ENCODE results near the gene KAT6B. TPM values are rescaled to one million over a fixed set of nuclear protein-coding genes. Genes with fewer than 3 reads are reported as not detected.
A peak's percentile ranks its signal among the peaks of the same experiment; 100 is the strongest.

Gene KAT6B
- total RNA-seq, 1 donor from 2014 or later, result 21.7 TPM

GRCh38 chr10:74877898-74878297 lies 51.5 kb downstream of the KAT6B start:
- peaks cover 5% of the 10 kb centered on the region for H3K4me1 Mint-ChIP-seq (ENCODE audit: low read depth, unreplicated experiment)

GRCh38 chr10:74880041-74880440 lies 53.6 kb downstream of the KAT6B start:
- Histone ChIP-seq H2AFZ (ENCODE audit: low read depth, low read length) (no peak overlapping the region), H3K27ac (ENCODE audit: low read depth, low read length) (no peak overlapping the region), H3K79me2 (ENCODE audit: insufficient read depth, low read length) (peaks cover 34% of the 10 kb centered on the region), H3K4me1 (ENCODE audit: insufficient read depth, low read length) (no peaks in the 10 kb centered on the region), H3K36me3 (ENCODE audit: insufficient read depth, low read length) (no peaks in the 10 kb centered on the region), H3K4me3 (ENCODE audit: insufficient read depth, low read depth, low read length) (no peak overlapping the region), H4K20me1 (ENCODE audit: insufficient read depth, low read length) (peaks cover 67% of the 10 kb centered on the region), H3K9ac (ENCODE audit: low read length) (no peak overlapping the region), H3K4me2 (ENCODE audit: low read length) (no peak overlapping the region), H3K27me3 (ENCODE audit: insufficient read depth, low read length) (no peaks in the 10 kb centered on the region), H3K9me3 (ENCODE audit: insufficient read depth, low read depth, low read length) (no peaks in the 10 kb centered on the region)
- Mint-ChIP-seq H3K36me3 (ENCODE audit: low read depth, unreplicated experiment) (no peaks in the 10 kb centered on the region), H3K4me1 (ENCODE audit: low read depth, unreplicated experiment) (peaks cover 5% of the 10 kb centered on the region), H3K27ac (ENCODE audit: unreplicated experiment) (peak overlapping the region; percentile 6), H3K4me3 (ENCODE audit: unreplicated experiment) (no peak overlapping the region), H3K9me3 (ENCODE audit: unreplicated experiment) (no peaks in the 10 kb centered on the region), H3K27me3 (ENCODE audit: low read depth, unreplicated experiment) (no peaks in the 10 kb centered on the region)
- peak; percentile 63 for DNase-seq (ENCODE audit: low read depth)
- FAIRE-seq, result no peak
- no peak for TF ChIP-seq EZH2 (IDR thresholded peaks at IDR 0.05; ENCODE audit: insufficient read depth, low read length)
- TF ChIP-seq, protein P1, sequence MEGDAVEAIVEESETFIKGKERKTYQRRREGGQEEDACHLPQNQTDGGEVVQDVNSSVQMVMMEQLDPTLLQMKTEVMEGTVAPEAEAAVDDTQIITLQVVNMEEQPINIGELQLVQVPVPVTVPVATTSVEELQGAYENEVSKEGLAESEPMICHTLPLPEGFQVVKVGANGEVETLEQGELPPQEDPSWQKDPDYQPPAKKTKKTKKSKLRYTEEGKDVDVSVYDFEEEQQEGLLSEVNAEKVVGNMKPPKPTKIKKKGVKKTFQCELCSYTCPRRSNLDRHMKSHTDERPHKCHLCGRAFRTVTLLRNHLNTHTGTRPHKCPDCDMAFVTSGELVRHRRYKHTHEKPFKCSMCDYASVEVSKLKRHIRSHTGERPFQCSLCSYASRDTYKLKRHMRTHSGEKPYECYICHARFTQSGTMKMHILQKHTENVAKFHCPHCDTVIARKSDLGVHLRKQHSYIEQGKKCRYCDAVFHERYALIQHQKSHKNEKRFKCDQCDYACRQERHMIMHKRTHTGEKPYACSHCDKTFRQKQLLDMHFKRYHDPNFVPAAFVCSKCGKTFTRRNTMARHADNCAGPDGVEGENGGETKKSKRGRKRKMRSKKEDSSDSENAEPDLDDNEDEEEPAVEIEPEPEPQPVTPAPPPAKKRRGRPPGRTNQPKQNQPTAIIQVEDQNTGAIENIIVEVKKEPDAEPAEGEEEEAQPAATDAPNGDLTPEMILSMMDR (IDR thresholded peaks at IDR 0.05; ENCODE audit: insufficient read depth, low read depth, low read length), result no peak

More at GRCh38 chr10:74877898-74878297, 51.5 kb downstream of the KAT6B start:
- Histone ChIP-seq H3K36me3 (ENCODE audit: insufficient read depth, low read length) (no peaks in the 10 kb centered on the region), H2AFZ (ENCODE audit: low read depth, low read length) (no peak overlapping the region), H3K4me1 (ENCODE audit: insufficient read depth, low read length) (no peaks in the 10 kb centered on the region), H3K27me3 (ENCODE audit: insufficient read depth, low read length) (no peaks in the 10 kb centered on the region), H3K27ac (ENCODE audit: low read depth, low read length) (no peak overlapping the region), H3K79me2 (ENCODE audit: insufficient read depth, low read length) (peaks cover 36% of the 10 kb centered on the region), H3K4me3 (ENCODE audit: insufficient read depth, low read depth, low read length) (no peak overlapping the region), H4K20me1 (ENCODE audit: insufficient read depth, low read length) (peaks cover 67% of the 10 kb centered on the region), H3K9ac (ENCODE audit: low read length) (no peak overlapping the region), H3K9me3 (ENCODE audit: insufficient read depth, low read depth, low read length) (no peaks in the 10 kb centered on the region), H3K4me2 (ENCODE audit: low read length) (no peak overlapping the region)
- Mint-ChIP-seq H3K27me3 (ENCODE audit: low read depth, unreplicated experiment) (no peaks in the 10 kb centered on the region), H3K4me3 (ENCODE audit: unreplicated experiment) (no peak overlapping the region), H3K36me3 (ENCODE audit: low read depth, unreplicated experiment) (no peaks in the 10 kb centered on the region), H3K9me3 (ENCODE audit: unreplicated experiment) (no peaks in the 10 kb centered on the region), H3K27ac (ENCODE audit: unreplicated experiment) (no peak overlapping the region)
- DNase-seq (ENCODE audit: low read depth) (no peak), FAIRE-seq (no peak)
- no peak for TF ChIP-seq EZH2 (IDR thresholded peaks at IDR 0.05; ENCODE audit: insufficient read depth, low read length)
- TF ChIP-seq, protein P1 (IDR thresholded peaks at IDR 0.05; ENCODE audit: insufficient read depth, low read depth, low read length), result no peak

DNA sequence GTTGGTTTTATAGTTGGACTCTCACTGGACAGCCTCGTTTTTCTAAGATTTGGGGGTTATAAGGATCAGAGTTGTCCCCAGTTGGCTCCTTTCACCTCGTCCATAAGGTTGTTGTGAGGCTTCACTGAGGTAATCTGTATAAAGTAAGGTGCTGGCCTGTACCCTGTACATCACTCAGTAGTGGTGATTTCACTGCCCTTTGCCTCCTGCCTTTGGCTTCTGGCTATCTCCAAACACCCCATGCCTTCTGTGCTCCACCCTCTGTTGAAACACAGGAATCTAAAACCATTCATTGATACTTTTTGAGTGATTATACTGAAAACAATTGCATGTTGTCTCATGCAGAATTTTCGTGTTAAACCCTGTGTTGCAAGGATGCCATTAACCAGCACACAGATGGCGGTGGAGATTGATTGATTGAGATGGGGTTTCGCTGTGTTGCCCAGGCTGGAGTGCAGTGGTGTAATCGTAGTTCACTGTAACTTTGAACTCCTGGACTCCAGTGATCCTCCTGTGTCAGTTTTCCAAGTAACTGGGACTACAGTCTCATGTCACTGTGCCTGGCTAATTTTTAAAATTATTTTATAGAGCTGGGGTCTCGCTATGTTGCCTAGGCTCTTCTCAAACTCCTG lies 55.0 kb downstream of the KAT6B start:
- H3K4me3 Mint-ChIP-seq (ENCODE audit: unreplicated experiment), result no peak overlapping the region
- Histone ChIP-seq H3K79me2 (ENCODE audit: insufficient read depth, low read length) (peaks cover 37% of the 10 kb centered on the region), H3K36me3 (ENCODE audit: insufficient read depth, low read length) (no peaks in the 10 kb centered on the region), H3K4me1 (ENCODE audit: insufficient read depth, low read length) (no peaks in the 10 kb centered on the region), H3K9me3 (ENCODE audit: insufficient read depth, low read depth, low read length) (no peaks in the 10 kb centered on the region), H3K4me2 (ENCODE audit: low read length) (no peak overlapping the region), H3K27me3 (ENCODE audit: insufficient read depth, low read length) (no peaks in the 10 kb centered on the region), H4K20me1 (ENCODE audit: insufficient read depth, low read length) (peaks cover 57% of the 10 kb centered on the region), H3K9ac (ENCODE audit: low read length) (no peak overlapping the region), H3K4me3 (ENCODE audit: insufficient read depth, low read depth, low read length) (no peak overlapping the region), H2AFZ (ENCODE audit: low read depth, low read length) (no peak overlapping the region), H3K27ac (ENCODE audit: low read depth, low read length) (no peak overlapping the region)
- H3K27ac Mint-ChIP-seq (ENCODE audit: unreplicated experiment), result no peak overlapping the region
- TF ChIP-seq EZH2 (IDR thresholded peaks at IDR 0.05; ENCODE audit: insufficient read depth, low read length), result no peak
- TF ChIP-seq, protein P1 (IDR thresholded peaks at IDR 0.05; ENCODE audit: insufficient read depth, low read depth, low read length), result no peak
- DNase-seq (ENCODE audit: low read depth) (no peak), FAIRE-seq (no peak)
- H3K36me3 Mint-ChIP-seq (ENCODE audit: low read depth, unreplicated experiment), result peaks cover 5% of the 10 kb centered on the region
- H3K27me3 Mint-ChIP-seq (ENCODE audit: low read depth, unreplicated experiment), result no peaks in the 10 kb centered on the region
- H3K9me3 Mint-ChIP-seq (ENCODE audit: unreplicated experiment), result no peaks in the 10 kb centered on the region
- peaks cover 5% of the 10 kb centered on the region for H3K4me1 Mint-ChIP-seq (ENCODE audit: low read depth, unreplicated experiment)

All from astrocyte (in vitro differentiated cells and primary cell).